GM12878 (cell line): Measurements from ENCODE around the gene RALGPS1. TPM values are rescaled to one million over a fixed set of nuclear protein-coding genes. Genes with fewer than 3 reads are reported as not detected.

Source experiments
- ATAC-seq: fragments of 200-7000 bp; cut with Tn5 transposase; 3 replicates; pipeline ENCODE4 v1.9.1; 2020; ENCODE audit warnings: mild to moderate bottlenecking, moderate library complexity
- BruUV-seq: library from RNA; stranded (reverse); fragments of 400-500 nt; replicated peaks from 2 replicates; lab custom pipeline; 2021; lab: Mats Ljungman, UMichigan
- CTCF ChIA-PET: fragments of 300-600 bp; sonication (Branson Sonifier 250); formaldehyde crosslinking; extraction: SDS; loops from one replicate; lab custom pipeline; 2021; ENCODE audit warnings: inconsistent platforms; lab: Yijun Ruan, JAX
- POLR2A ChIA-PET: fragments of 350-600 bp; formaldehyde crosslinking; extraction: SDS; loops from one replicate; lab custom pipeline; 2021; ENCODE audit warnings: inconsistent platforms; lab: Charles Lee
- RAD21 ChIA-PET: fragments of 300-600 bp; sonication (Branson Sonifier 250); formaldehyde crosslinking; loops from one replicate; lab custom pipeline; 2023; ENCODE audit warnings: antibody characterized with exemption; ENCODE audit not compliant: unreplicated experiment; lab: Charles Lee
- SMC1A ChIA-PET: fragments of 300-600 bp; sonication (Branson Sonifier 250); formaldehyde crosslinking; loops from one replicate; lab custom pipeline; 2023; ENCODE audit not compliant: unreplicated experiment, uncharacterized antibody; lab: Charles Lee
- DNase-seq: peaks from one replicate; pipeline ENCODE4 v3.0.0-alpha.2; 2011; ENCODE audit warnings: low read depth, low spot score
- FAIRE-seq: peaks from 3 replicates; lab custom pipeline; 2011; peaks lifted over from hg19 to GRCh38; lab: Jason Lieb, UNC
- H2AFZ ChIP-seq: 2 replicates; pipeline ENCODE4 v1.6.0; 2011; ENCODE audit warnings: low read depth, low read length, control low read depth; ENCODE audit not compliant: control insufficient read depth
- H3K27ac ChIP-seq: 2 replicates; pipeline ENCODE4 v1.5.1; 2011; ENCODE audit warnings: control low read depth; ENCODE audit not compliant: control insufficient read depth, insufficient read depth
- H3K27me3 ChIP-seq, 2 experiments: replicated peaks in 1 of 2; 2 replicates each; pipeline versions ENCODE4 v1.6.0 to v1.6.1; 2011; ENCODE audit warnings: low read length in 1 of 2; ENCODE audit not compliant: control insufficient read depth in 2 of 2, insufficient read depth in 2 of 2
- H3K36me3 ChIP-seq, 2 experiments: 2 replicates each; pipeline ENCODE4 v1.5.1; 2011; ENCODE audit warnings: low read length in 1 of 2; ENCODE audit not compliant: control insufficient read depth in 2 of 2, insufficient read depth in 2 of 2
- H3K4me1 ChIP-seq: 2 replicates; pipeline ENCODE4 v1.6.1; 2011; ENCODE audit warnings: mild to moderate bottlenecking, low read length, moderate library complexity, mixed read lengths; ENCODE audit not compliant: control insufficient read depth, insufficient read depth
- H3K4me2 ChIP-seq: 2 replicates; pipeline ENCODE4 v1.6.0; 2011; ENCODE audit warnings: control low read depth; ENCODE audit not compliant: control insufficient read depth, insufficient read depth
- H3K4me3 ChIP-seq: fragments of 200-600 bp; sonication (generic); 2 replicates; pipeline ENCODE4 v1.5.1; 2016
- H3K79me2 ChIP-seq: 2 replicates; pipeline ENCODE4 v1.6.0; 2011; ENCODE audit warnings: low read length; ENCODE audit not compliant: control insufficient read depth, insufficient read depth
- H3K9ac ChIP-seq: 2 replicates; pipeline ENCODE4 v1.8.0; 2011; ENCODE audit warnings: low read length, control low read depth, mixed read lengths; ENCODE audit not compliant: control insufficient read depth, insufficient read depth
- H3K9me3 ChIP-seq: replicated peaks from 3 replicates; pipeline ENCODE4 v1.5.1; 2011; ENCODE audit warnings: mild to moderate bottlenecking, low read length; ENCODE audit not compliant: control insufficient read depth, insufficient read depth
- H4K20me1 ChIP-seq: 2 replicates; pipeline ENCODE4 v1.6.0; 2011; ENCODE audit not compliant: control insufficient read depth, insufficient read depth
- BMI1 ChIP-seq: fragments of 450-650 bp; IDR thresholded peaks from 2 replicates; pipeline ENCODE4 v1.6.1; 2016; ENCODE audit warnings: mild to moderate bottlenecking, moderate library complexity, borderline replicate concordance
- CHD4 ChIP-seq: fragments of 200-600 bp; sonication (generic); IDR thresholded peaks from 2 replicates; pipeline ENCODE4 v1.6.1; 2016; ENCODE audit warnings: mild to moderate bottlenecking
- HDAC2 ChIP-seq: fragments of 200-600 bp; sonication (generic); IDR thresholded peaks from 2 replicates; pipeline ENCODE4 v1.6.1; 2017
- HDAC6 ChIP-seq: fragments of 200-600 bp; sonication (generic); IDR thresholded peaks from one replicate; pipeline ENCODE4 v1.8.0; 2017; ENCODE audit warnings: antibody characterized with exemption; ENCODE audit not compliant: unreplicated experiment
- HDGF ChIP-seq: fragments of 450-650 bp; IDR thresholded peaks from 2 replicates; pipeline ENCODE4 v1.6.1; 2016; ENCODE audit warnings: antibody characterized with exemption
- MYB ChIP-seq: fragments of 150-350 bp; IDR thresholded peaks from 2 replicates; pipeline ENCODE4 v1.6.1; 2014; ENCODE audit warnings: mild to moderate bottlenecking, low read depth, low read length, borderline replicate concordance
- NFYB ChIP-seq: IDR thresholded peaks from 2 replicates; pipeline ENCODE4 v1.6.1; 2011; ENCODE audit warnings: low read depth, mild to moderate bottlenecking, low read length, improper control_type of control experiment, moderate library complexity; ENCODE audit not compliant: insufficient read depth
- RFX5 ChIP-seq: IDR thresholded peaks from 2 replicates; pipeline ENCODE4 v1.6.1; 2011; ENCODE audit warnings: low read depth, low read length, improper control_type of control experiment
- ZBED1 ChIP-seq: IDR thresholded peaks from 2 replicates; pipeline ENCODE4 v1.6.1; 2016; ENCODE audit warnings: borderline replicate concordance
- WGBS: methylation state at CpG from one replicate; pipeline ENCODE4 v1.1.6; 2016; ENCODE audit warnings: low lambda C conversion rate; ENCODE audit not compliant: insufficient replicate concordance, insufficient coverage; ENCODE audit errors: missing lambda C conversion rate; 5-methylcytosine and 5-hydroxymethylcytosine counted together
- in situ Hi-C: fragments of 300-500 bp; cut with MboI; formaldehyde crosslinking; loops from 9 replicates; pipeline ENCODE4 v1.14.3; 2018; ENCODE audit warnings: mixed read lengths
- intact Hi-C: fragments of 100-400 bp; cut with micrococcal nuclease; formaldehyde crosslinking; loops from one replicate; pipeline ENCODE4 v1.14.2; 2022; ENCODE audit not compliant: unreplicated experiment
- polyA plus RNA-seq, 11 experiments: library from polyadenylated mRNA; depleted of rRNA in 4 of 11; unstranded in 6 of 11; stranded (reverse) in 5 of 11; fragments of >200 nt; fragmentation: Nextera tagmentation in 4 of 11; fragmentation: Illumina TruSeq in 1 of 11; extraction: Ambion mirVana in 4 of 11; extraction: Trizol in 1 of 11; gene quantifications; 1 replicate in 1 of 11; 2 replicates in 10 of 11; pipeline versions ENCODE4 v1.2.1 to v1.2.3, GENCODE V29; 2011 to 2016; ENCODE audit warnings: inconsistent platforms in 2 of 11, missing spikeins in 2 of 11, low read depth in 1 of 11
- total RNA-seq, 4 experiments: library from RNA; depleted of rRNA in 3 of 4; stranded (reverse); fragments of >200 nt in 3 of 4; fragmentation: Illumina TruSeq in 1 of 4; extraction: Trizol in 1 of 4; gene quantifications; 2 replicates each; pipeline versions ENCODE4 v1.2.1 to v1.2.3, GENCODE V29; 2013 to 2021
- TF ChIP-seq, protein P1 (sequence below): fragments of 150-350 bp; IDR thresholded peaks from 2 replicates; pipeline ENCODE4 v1.6.1; 2014; ENCODE audit warnings: mild to moderate bottlenecking, low read depth, low read length
- TF ChIP-seq, protein P2 (sequence below): fragments of 450-650 bp; IDR thresholded peaks from 2 replicates; pipeline ENCODE4 v1.6.1; 2014; ENCODE audit warnings: mild to moderate bottlenecking

RALGPS1 gene
- total and polyA plus RNA-seq, 10 of the 15 experiments (the other 5 are each of a cell fraction or from before 2014, with no cell fraction given): 0.13 to 5.6 (median 2.7) TPM

DNA sequence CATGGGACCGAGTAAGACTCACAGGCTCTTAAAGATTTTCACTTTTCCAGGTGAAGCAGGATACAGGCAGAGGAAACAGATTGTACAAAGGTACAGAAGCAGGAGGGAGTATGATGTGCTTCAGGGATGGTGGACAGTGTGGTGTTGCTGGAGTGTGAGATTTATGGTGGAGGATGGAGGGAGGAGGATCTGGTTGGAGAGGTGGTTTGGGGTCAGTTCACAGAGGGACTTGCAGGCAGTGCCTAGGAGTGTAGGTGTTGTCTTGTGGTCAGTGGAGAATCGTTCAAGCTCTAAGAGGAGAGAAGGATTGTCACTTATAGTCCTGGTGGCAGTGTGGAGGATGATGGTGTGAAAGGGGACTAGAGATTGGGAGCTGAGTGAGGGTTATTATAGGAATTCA, 11.8 kb downstream of the RALGPS1 start:
- Histone ChIP-seq H3K9ac (no peak overlapping the region), H3K36me3 (no peaks in the 10 kb centered on the region), H2AFZ (no peak overlapping the region), H3K9me3 (no peaks in the 10 kb centered on the region), H3K27ac (no peak overlapping the region), H3K4me3 (no peak overlapping the region), H3K79me2 (no peaks in the 10 kb centered on the region), H3K4me1 (peaks cover 9% of the 10 kb centered on the region; the same call in 1 of the 2 replicates), H3K4me2 (no peak overlapping the region), H4K20me1 (no peaks in the 10 kb centered on the region), H3K27me3 (no peaks in the 10 kb centered on the region)
- SMC1A ChIA-PET: interaction anchor here (1.3 to 1.8 kb wide), 4 partner anchors 14 to 394 kb away, joined by 3 to 6 read pairs (median 5); no protein-coding TSS in a partner anchor
- no TSS peak for BruUV-seq
- DNase-seq (no peak), FAIRE-seq (no peak), ATAC-seq (no peak; the same call in 2 of the 3 replicates)
- intact Hi-C loops: no loop called here
- WGBS: 65% methylated on average over 2 of the region's 2 CpGs
- POLR2A ChIA-PET: interaction anchor here (1.3 kb wide), 1 partner anchor 9 kb away, joined by 3 read pairs; no protein-coding TSS in a partner anchor
- no peak for TF ChIP-seq CHD4
- no peak for TF ChIP-seq NFYB
- TF ChIP-seq, protein P1, sequence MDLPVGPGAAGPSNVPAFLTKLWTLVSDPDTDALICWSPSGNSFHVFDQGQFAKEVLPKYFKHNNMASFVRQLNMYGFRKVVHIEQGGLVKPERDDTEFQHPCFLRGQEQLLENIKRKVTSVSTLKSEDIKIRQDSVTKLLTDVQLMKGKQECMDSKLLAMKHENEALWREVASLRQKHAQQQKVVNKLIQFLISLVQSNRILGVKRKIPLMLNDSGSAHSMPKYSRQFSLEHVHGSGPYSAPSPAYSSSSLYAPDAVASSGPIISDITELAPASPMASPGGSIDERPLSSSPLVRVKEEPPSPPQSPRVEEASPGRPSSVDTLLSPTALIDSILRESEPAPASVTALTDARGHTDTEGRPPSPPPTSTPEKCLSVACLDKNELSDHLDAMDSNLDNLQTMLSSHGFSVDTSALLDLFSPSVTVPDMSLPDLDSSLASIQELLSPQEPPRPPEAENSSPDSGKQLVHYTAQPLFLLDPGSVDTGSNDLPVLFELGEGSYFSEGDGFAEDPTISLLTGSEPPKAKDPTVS: no peak
- TF ChIP-seq, protein P2, sequence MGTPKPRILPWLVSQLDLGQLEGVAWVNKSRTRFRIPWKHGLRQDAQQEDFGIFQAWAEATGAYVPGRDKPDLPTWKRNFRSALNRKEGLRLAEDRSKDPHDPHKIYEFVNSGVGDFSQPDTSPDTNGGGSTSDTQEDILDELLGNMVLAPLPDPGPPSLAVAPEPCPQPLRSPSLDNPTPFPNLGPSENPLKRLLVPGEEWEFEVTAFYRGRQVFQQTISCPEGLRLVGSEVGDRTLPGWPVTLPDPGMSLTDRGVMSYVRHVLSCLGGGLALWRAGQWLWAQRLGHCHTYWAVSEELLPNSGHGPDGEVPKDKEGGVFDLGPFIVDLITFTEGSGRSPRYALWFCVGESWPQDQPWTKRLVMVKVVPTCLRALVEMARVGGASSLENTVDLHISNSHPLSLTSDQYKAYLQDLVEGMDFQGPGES: no peak
- no peak for TF ChIP-seq BMI1
- TF ChIP-seq HDAC6: no peak
- TF ChIP-seq ZBED1: no peak
- no peak for TF ChIP-seq MYB
- no peak for TF ChIP-seq HDAC2
- no peak for TF ChIP-seq HDGF
- TF ChIP-seq RFX5: no peak
- CTCF ChIA-PET: interaction anchor here (0.8 to 1.8 kb wide), 3 partner anchors 9 to 21 kb away, joined by 3 to 4 read pairs (median 3); no protein-coding TSS in a partner anchor
- RAD21 ChIA-PET: interaction anchor here (0.9 kb wide), 1 partner anchor 122 kb away, joined by 3 read pairs; the partner anchor contains the start of gene ZBTB43
- in situ Hi-C loops: no loop called here
